ENCODE measurements around the gene CUTC. TPM values are rescaled to one million over a fixed set of nuclear protein-coding genes. Genes with fewer than 3 reads are reported as not detected.
"Not testable (repeated sequence)": the region's sequence is repeated elsewhere in the genome, so short reads cannot be mapped to it uniquely, and the experiment has no call there.

The CUTC gene
- polyA plus RNA-seq, 1 of the 3 experiments (the other 2 are of a cell fraction): 19.4 TPM

- H3F3A ChIP-seq (replicated peaks; ENCODE audit: insufficient read depth): peaks cover 5% of the 10 kb centered on the region
- H3K4me2 ChIP-seq: no peak overlapping the region
- H3K4me3 ChIP-seq (ENCODE audit: low read depth in 2 of 2, low read length in 1 of 2): no peak overlapping the region
- 81% methylated on average over 3 of the region's 3 CpGs for WGBS (ENCODE audit: low lambda C conversion rate)
- TF ChIP-seq FOSL2 (IDR thresholded peaks at IDR 0.05; ENCODE audit: borderline replicate concordance, low read depth) (peak; percentile 7; the same call in 1 of the 2 replicates), RAD21 (IDR thresholded peaks at IDR 0.05; ENCODE audit: low read length) (0 out of 2 replicates have a peak, but pooled peaks have one; percentile 2), YY1 (IDR thresholded peaks at IDR 0.05; ENCODE audit: low read depth) (no peak)
- H3K4me1 ChIP-seq (ENCODE audit: control insufficient read depth in 1 of 2, insufficient read depth in 2 of 2, low read depth in 1 of 2, low read length in 1 of 2): 0 out of 4 replicates have a peak, but pooled peaks cover 0 to 4% of the 10 kb centered on the region in 2 experiments
- H3K36me3 ChIP-seq (replicated peaks in 1 of 2; ENCODE audit: control insufficient read depth in 1 of 2, insufficient read depth in 2 of 2, low read length in 1 of 2): peaks cover 64 to 89% of the 10 kb centered on the region in 2 experiments
- peaks cover 10% of the 10 kb centered on the region; the same call in 1 of the 2 replicates for H3K79me2 ChIP-seq (ENCODE audit: insufficient read depth)
- no peaks in the 10 kb centered on the region for H3K27me3 ChIP-seq (ENCODE audit: insufficient read depth)
- no peak overlapping the region for H3K27ac ChIP-seq (ENCODE audit: low read depth in 2 of 2, low read length in 1 of 2)
- no peak overlapping the region for H2AFZ ChIP-seq (ENCODE audit: low read depth)
- H3K9ac ChIP-seq: no peak overlapping the region
- CTCF ChIA-PET: interaction anchor here (1.4 to 1.9 kb wide), 2 partner anchors 11 to 102 kb away, joined by 4 to 6 read pairs; partner anchors contain the start of genes COX15 and CUTC
- H3K9me3 ChIP-seq: peaks cover 22% of the 10 kb centered on the region
- no peak for DNase-seq
- POLR2A ChIA-PET: no interaction called here
- H4K20me1 ChIP-seq (ENCODE audit: insufficient read depth): no peaks in the 10 kb centered on the region
- H3K9me2 ChIP-seq: no peaks in the 10 kb centered on the region
Measured at GRCh38 chr10:99743841-99744240, 11.8 kb downstream of the CUTC start.

GRCh38 chr10:99746166-99746565 lies 14.1 kb downstream of the CUTC start:
- H4K20me1 ChIP-seq (ENCODE audit: insufficient read depth); H2AFZ ChIP-seq (ENCODE audit: low read depth); DNase-seq; H3K9ac ChIP-seq; H3K27me3 ChIP-seq (ENCODE audit: insufficient read depth); H3K4me2 ChIP-seq; H3K4me3 ChIP-seq (ENCODE audit: low read depth in 2 of 2, low read length in 1 of 2); H3K27ac ChIP-seq (ENCODE audit: low read depth in 2 of 2, low read length in 1 of 2); H3K79me2 ChIP-seq (ENCODE audit: insufficient read depth); H3K9me3 ChIP-seq; H3K9me2 ChIP-seq; POLR2A ChIA-PET; H3K4me1 ChIP-seq (ENCODE audit: control insufficient read depth in 1 of 2, insufficient read depth in 2 of 2, low read depth in 1 of 2, low read length in 1 of 2); CTCF ChIA-PET: not testable (repeated sequence)
- WGBS (ENCODE audit: low lambda C conversion rate): 87% methylated on average over 2 of the region's 2 CpGs
- Histone ChIP-seq H3F3A (replicated peaks; ENCODE audit: insufficient read depth) (peaks cover 12% of the 10 kb centered on the region), H3K36me3 (replicated peaks in 1 of 2; ENCODE audit: control insufficient read depth in 1 of 2, insufficient read depth in 2 of 2, low read length in 1 of 2) (peaks cover 62 to 88% of the 10 kb centered on the region in 2 experiments)

- Histone ChIP-seq H3F3A (replicated peaks; ENCODE audit: insufficient read depth) (peaks cover 7% of the 10 kb centered on the region), H3K27ac (ENCODE audit: low read depth in 2 of 2, low read length in 1 of 2) (no peak overlapping the region), H2AFZ (ENCODE audit: low read depth) (no peak overlapping the region), H3K4me1 (ENCODE audit: control insufficient read depth in 1 of 2, insufficient read depth in 2 of 2, low read depth in 1 of 2, low read length in 1 of 2) (0 out of 4 replicates have a peak, but pooled peaks cover 0 to 4% of the 10 kb centered on the region in 2 experiments), H4K20me1 (ENCODE audit: insufficient read depth) (no peaks in the 10 kb centered on the region), H3K9me2 (no peaks in the 10 kb centered on the region), H3K9me3 (no peaks in the 10 kb centered on the region), H3K4me2 (no peak overlapping the region), H3K79me2 (ENCODE audit: insufficient read depth) (no peaks in the 10 kb centered on the region), H3K27me3 (ENCODE audit: insufficient read depth) (no peaks in the 10 kb centered on the region), H3K36me3 (replicated peaks in 1 of 2; ENCODE audit: control insufficient read depth in 1 of 2, insufficient read depth in 2 of 2, low read length in 1 of 2) (peaks cover 55 to 70% of the 10 kb centered on the region in 2 experiments), H3K4me3 (ENCODE audit: low read depth in 2 of 2, low read length in 1 of 2) (no peak overlapping the region), H3K9ac (no peak overlapping the region)
- CTCF ChIA-PET: interaction anchor here (0.6 kb wide), 1 partner anchor 58 kb away, joined by 3 read pairs; no protein-coding TSS in a partner anchor
- DNase-seq: no peak
- POLR2A ChIA-PET: no interaction called here
- no peak for TF ChIP-seq REST (IDR thresholded peaks at IDR 0.05; ENCODE audit: low read depth, low read length)
- TF ChIP-seq, protein P1, sequence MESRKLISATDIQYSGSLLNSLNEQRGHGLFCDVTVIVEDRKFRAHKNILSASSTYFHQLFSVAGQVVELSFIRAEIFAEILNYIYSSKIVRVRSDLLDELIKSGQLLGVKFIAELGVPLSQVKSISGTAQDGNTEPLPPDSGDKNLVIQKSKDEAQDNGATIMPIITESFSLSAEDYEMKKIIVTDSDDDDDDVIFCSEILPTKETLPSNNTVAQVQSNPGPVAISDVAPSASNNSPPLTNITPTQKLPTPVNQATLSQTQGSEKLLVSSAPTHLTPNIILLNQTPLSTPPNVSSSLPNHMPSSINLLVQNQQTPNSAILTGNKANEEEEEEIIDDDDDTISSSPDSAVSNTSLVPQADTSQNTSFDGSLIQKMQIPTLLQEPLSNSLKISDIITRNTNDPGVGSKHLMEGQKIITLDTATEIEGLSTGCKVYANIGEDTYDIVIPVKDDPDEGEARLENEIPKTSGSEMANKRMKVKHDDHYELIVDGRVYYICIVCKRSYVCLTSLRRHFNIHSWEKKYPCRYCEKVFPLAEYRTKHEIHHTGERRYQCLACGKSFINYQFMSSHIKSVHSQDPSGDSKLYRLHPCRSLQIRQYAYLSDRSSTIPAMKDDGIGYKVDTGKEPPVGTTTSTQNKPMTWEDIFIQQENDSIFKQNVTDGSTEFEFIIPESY (IDR thresholded peaks at IDR 0.05; ENCODE audit: borderline replicate concordance, low read depth): no peak
- no peak for TF ChIP-seq CTCF (IDR thresholded peaks at IDR 0.05)
- no peak for TF ChIP-seq NFIC (IDR thresholded peaks at IDR 0.05; ENCODE audit: borderline replicate concordance)
- no peak for TF ChIP-seq YY1 (IDR thresholded peaks at IDR 0.05; ENCODE audit: low read depth)
- no peak for TF ChIP-seq IRF3 (IDR thresholded peaks at IDR 0.05; ENCODE audit: low read depth, low read length)
- TF ChIP-seq GATA2 (CRISPR knock-in tag; IDR thresholded peaks at IDR 0.05): no peak
- WGBS (ENCODE audit: low lambda C conversion rate): 93% methylated on average over 2 of the region's 2 CpGs
Measured at GRCh38 chr10:99748823-99749451, 16.9 kb downstream of the CUTC start.

All from SK-N-SH (cell line).